Measurements from ENCODE around the gene ATG7.

DNA sequence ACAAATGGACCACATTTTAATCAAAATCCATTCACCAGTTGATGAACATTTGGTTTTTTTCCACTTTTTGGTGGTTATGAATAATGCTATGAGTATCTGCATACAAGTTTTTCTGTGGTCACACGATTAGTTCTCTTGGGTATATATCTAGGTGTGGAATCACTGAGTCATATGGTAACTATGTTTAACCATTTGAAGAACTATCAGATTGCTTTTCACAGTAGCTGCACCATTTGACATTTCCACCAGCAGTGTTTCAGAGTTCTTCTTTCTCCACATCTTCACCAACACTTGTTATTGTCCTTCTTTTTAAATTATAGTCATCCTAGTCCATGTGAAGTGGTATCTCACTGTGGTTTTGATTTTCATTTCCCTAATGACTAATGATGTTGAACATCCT, 33.3 kb upstream of the ATG7 start:
- TF ChIP-seq RFX5 (IDR thresholded peaks at IDR 0.05) (no peak), CEBPB (IDR thresholded peaks at IDR 0.05) (no peak)
- TF ChIP-seq, protein P1, sequence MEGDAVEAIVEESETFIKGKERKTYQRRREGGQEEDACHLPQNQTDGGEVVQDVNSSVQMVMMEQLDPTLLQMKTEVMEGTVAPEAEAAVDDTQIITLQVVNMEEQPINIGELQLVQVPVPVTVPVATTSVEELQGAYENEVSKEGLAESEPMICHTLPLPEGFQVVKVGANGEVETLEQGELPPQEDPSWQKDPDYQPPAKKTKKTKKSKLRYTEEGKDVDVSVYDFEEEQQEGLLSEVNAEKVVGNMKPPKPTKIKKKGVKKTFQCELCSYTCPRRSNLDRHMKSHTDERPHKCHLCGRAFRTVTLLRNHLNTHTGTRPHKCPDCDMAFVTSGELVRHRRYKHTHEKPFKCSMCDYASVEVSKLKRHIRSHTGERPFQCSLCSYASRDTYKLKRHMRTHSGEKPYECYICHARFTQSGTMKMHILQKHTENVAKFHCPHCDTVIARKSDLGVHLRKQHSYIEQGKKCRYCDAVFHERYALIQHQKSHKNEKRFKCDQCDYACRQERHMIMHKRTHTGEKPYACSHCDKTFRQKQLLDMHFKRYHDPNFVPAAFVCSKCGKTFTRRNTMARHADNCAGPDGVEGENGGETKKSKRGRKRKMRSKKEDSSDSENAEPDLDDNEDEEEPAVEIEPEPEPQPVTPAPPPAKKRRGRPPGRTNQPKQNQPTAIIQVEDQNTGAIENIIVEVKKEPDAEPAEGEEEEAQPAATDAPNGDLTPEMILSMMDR (IDR thresholded peaks at IDR 0.05) = no peak

Data from A549 (cell line).